ENCODE results near the gene YPEL2. TPM values are rescaled to one million over a fixed set of nuclear protein-coding genes. Genes with fewer than 3 reads are reported as not detected.

The YPEL2 gene
- total RNA-seq, 1 experiment from 2014 or later = 1.1 TPM

GRCh38 chr17:59287452-59287851, 44.0 kb upstream of the YPEL2 start:
- Histone ChIP-seq H3K4me3 (ENCODE audit: low read depth in 2 of 2, low read length in 2 of 2) (no peak overlapping the region), H3K36me3 (ENCODE audit: control insufficient read depth, insufficient read depth, low read length) (no peaks in the 10 kb centered on the region), H3K27me3 (ENCODE audit: control insufficient read depth, insufficient read depth, low read length) (no peaks in the 10 kb centered on the region), H3K9me3 (ENCODE audit: control insufficient read depth, insufficient read depth, low read depth, low read length) (no peaks in the 10 kb centered on the region), H3K27ac (ENCODE audit: low read length) (no peak overlapping the region), H3K4me1 (ENCODE audit: control insufficient read depth, insufficient read depth, low read length) (no peaks in the 10 kb centered on the region)
- no TSS peak for BruUV-seq (replicated peaks)
- POLR2A ChIA-PET = no interaction called here
- intact Hi-C loops (cut with micrococcal nuclease; ENCODE audit: unreplicated experiment) (no loop called here), in situ Hi-C loops (cut with HindIII; ENCODE audit: low pct_unique_long_range_greater_than_20kb, low sequenced_read_pairs) (no loop called here)
- DNase-seq (ENCODE audit: low read depth, low spot score) = no peak
- no peak for ATAC-seq
- TF ChIP-seq SIN3A (IDR thresholded peaks at IDR 0.05; ENCODE audit: borderline replicate concordance, insufficient read depth, low read depth, low read length) = no peak
- no peak for TF ChIP-seq REST (IDR thresholded peaks at IDR 0.05; ENCODE audit: insufficient read depth in 1 of 2, low read depth in 2 of 2, low read length in 1 of 2)
- TF ChIP-seq TCF7L2 (IDR thresholded peaks at IDR 0.05; ENCODE audit: low read depth, low read length) = no peak
- TF ChIP-seq CTCF (IDR thresholded peaks at IDR 0.05) = no peak
- TF ChIP-seq POLR2AphosphoS5 (IDR thresholded peaks at IDR 0.05; ENCODE audit: low read depth, low read length) = no peak
- CTCF ChIA-PET = no interaction called here

DNA sequence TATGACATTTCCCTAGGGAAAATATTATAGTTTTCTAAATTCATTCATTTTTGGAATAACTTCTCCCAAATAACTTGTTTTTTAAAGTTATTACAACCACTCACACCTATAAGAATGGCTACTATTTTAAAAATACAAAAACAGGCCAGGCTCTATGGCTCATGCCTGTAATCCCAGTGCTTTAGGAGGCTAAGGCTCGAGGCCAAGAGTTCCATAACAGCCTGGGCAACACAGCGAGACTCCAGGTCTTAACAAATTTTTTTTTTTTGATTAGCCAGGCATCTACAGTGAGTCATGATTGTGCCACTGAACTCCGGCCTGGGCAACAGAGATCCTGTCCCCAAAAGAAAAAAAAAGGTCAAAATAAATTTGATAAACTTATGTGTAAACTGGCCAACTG, 43.6 kb upstream of the YPEL2 start:
- Histone ChIP-seq H3K27me3 (ENCODE audit: control insufficient read depth, insufficient read depth, low read length) (no peaks in the 10 kb centered on the region), H3K9me3 (ENCODE audit: control insufficient read depth, insufficient read depth, low read depth, low read length) (no peaks in the 10 kb centered on the region), H3K36me3 (ENCODE audit: control insufficient read depth, insufficient read depth, low read length) (no peaks in the 10 kb centered on the region), H3K4me3 (ENCODE audit: low read depth in 2 of 2, low read length in 2 of 2) (no peak overlapping the region), H3K27ac (ENCODE audit: low read length) (no peak overlapping the region), H3K4me1 (ENCODE audit: control insufficient read depth, insufficient read depth, low read length) (no peaks in the 10 kb centered on the region)
- no peak for DNase-seq (ENCODE audit: low read depth, low spot score)
- BruUV-seq (replicated peaks) = no TSS peak
- no peak for TF ChIP-seq REST (IDR thresholded peaks at IDR 0.05; ENCODE audit: insufficient read depth in 1 of 2, low read depth in 2 of 2, low read length in 1 of 2)
- no peak for TF ChIP-seq CTCF (IDR thresholded peaks at IDR 0.05)
- no peak for TF ChIP-seq SIN3A (IDR thresholded peaks at IDR 0.05; ENCODE audit: borderline replicate concordance, insufficient read depth, low read depth, low read length)
- no peak for TF ChIP-seq POLR2AphosphoS5 (IDR thresholded peaks at IDR 0.05; ENCODE audit: low read depth, low read length)
- no peak for TF ChIP-seq TCF7L2 (IDR thresholded peaks at IDR 0.05; ENCODE audit: low read depth, low read length)
- ChIA-PET CTCF (no interaction called here), POLR2A (no interaction called here)
- in situ Hi-C loops (cut with HindIII; ENCODE audit: low pct_unique_long_range_greater_than_20kb, low sequenced_read_pairs) = no loop called here
- intact Hi-C loops (cut with micrococcal nuclease; ENCODE audit: unreplicated experiment) = no loop called here
- no peak for ATAC-seq

Measured in Panc1 (cell line).